ENCODE results near the gene ADGRL3. TPM values are rescaled to one million over a fixed set of nuclear protein-coding genes. Genes with fewer than 3 reads are reported as not detected.

Gene ADGRL3
- total RNA-seq, 1 experiment from 2014 or later = not detected

DNA sequence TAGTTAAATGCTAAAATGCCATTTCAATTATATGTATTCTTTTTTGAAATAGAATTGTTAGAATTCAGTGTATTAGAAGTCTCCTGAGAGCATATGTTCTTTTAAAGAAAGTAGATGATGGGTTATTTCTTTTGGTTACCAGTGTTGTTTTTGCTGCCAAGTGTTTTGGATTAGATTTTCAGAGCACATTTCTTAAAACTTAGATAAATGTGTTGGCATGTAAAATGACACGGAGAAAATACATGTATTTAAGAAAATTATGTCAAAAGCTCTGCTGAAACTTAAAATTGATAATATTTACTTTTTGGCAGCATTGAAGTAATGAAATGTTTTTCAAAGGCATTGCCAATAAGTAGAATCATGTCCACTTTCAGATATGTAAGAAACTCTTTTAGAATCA is 379.7 kb downstream of the ADGRL3 start:
- Histone ChIP-seq H3K4me3 (ENCODE audit: low read length) (no peak overlapping the region), H3K79me2 (ENCODE audit: low read length) (no peaks in the 10 kb centered on the region), H3K4me2 (ENCODE audit: low read depth, low read length, poor library complexity, severe bottlenecking) (no peak overlapping the region), H3K9me3 (ENCODE audit: low read length) (peaks cover 27% of the 10 kb centered on the region), H2AFZ (ENCODE audit: low read length) (no peak overlapping the region), H3K4me1 (ENCODE audit: low read length) (no peaks in the 10 kb centered on the region), H3K27me3 (ENCODE audit: low read length) (no peaks in the 10 kb centered on the region), H3K27ac (ENCODE audit: low read length) (no peak overlapping the region), H3K36me3 (ENCODE audit: insufficient read depth, low read length) (no peaks in the 10 kb centered on the region), H3K9ac (ENCODE audit: low read length) (no peak overlapping the region), H4K20me1 (ENCODE audit: insufficient read depth, low read depth, low read length) (no peaks in the 10 kb centered on the region), H3K9me2 (replicated peaks; ENCODE audit: insufficient read depth, low read length) (no peaks in the 10 kb centered on the region)
- no peak for DNase-seq

GRCh38 chr4:61580721-61581377 is 380.7 kb downstream of the ADGRL3 start:
- no peak for DNase-seq
- no peaks in the 10 kb centered on the region for H3K36me3 ChIP-seq (ENCODE audit: insufficient read depth, low read length)
- H3K4me1 ChIP-seq (ENCODE audit: low read length) = no peaks in the 10 kb centered on the region
- no peak overlapping the region for H3K9ac ChIP-seq (ENCODE audit: low read length)
- no peak overlapping the region for H3K4me2 ChIP-seq (ENCODE audit: low read depth, low read length, poor library complexity, severe bottlenecking)
- H4K20me1 ChIP-seq (ENCODE audit: insufficient read depth, low read depth, low read length) = no peaks in the 10 kb centered on the region
- H3K9me2 ChIP-seq (replicated peaks; ENCODE audit: insufficient read depth, low read length) = no peaks in the 10 kb centered on the region
- H3K27ac ChIP-seq (ENCODE audit: low read length) = no peak overlapping the region
- H3K79me2 ChIP-seq (ENCODE audit: low read length) = no peaks in the 10 kb centered on the region
- H2AFZ ChIP-seq (ENCODE audit: low read length) = no peak overlapping the region
- H3K27me3 ChIP-seq (ENCODE audit: low read length) = no peaks in the 10 kb centered on the region
- no peak overlapping the region for H3K4me3 ChIP-seq (ENCODE audit: low read length)
- peaks cover 31% of the 10 kb centered on the region for H3K9me3 ChIP-seq (ENCODE audit: low read length)

- no peaks in the 10 kb centered on the region for H4K20me1 ChIP-seq (ENCODE audit: insufficient read depth, low read depth, low read length)
- H3K36me3 ChIP-seq (ENCODE audit: insufficient read depth, low read length) = no peaks in the 10 kb centered on the region
- no peak for DNase-seq
- H3K4me3 ChIP-seq (ENCODE audit: low read length) = no peak overlapping the region
- H3K4me2 ChIP-seq (ENCODE audit: low read depth, low read length, poor library complexity, severe bottlenecking) = no peak overlapping the region
- no peak overlapping the region for H3K27ac ChIP-seq (ENCODE audit: low read length)
- peaks cover 26% of the 10 kb centered on the region for H3K9me3 ChIP-seq (ENCODE audit: low read length)
- no peaks in the 10 kb centered on the region for H3K79me2 ChIP-seq (ENCODE audit: low read length)
- H3K27me3 ChIP-seq (ENCODE audit: low read length) = no peaks in the 10 kb centered on the region
- H3K9me2 ChIP-seq (replicated peaks; ENCODE audit: insufficient read depth, low read length) = no peaks in the 10 kb centered on the region
- H2AFZ ChIP-seq (ENCODE audit: low read length) = no peak overlapping the region
- H3K9ac ChIP-seq (ENCODE audit: low read length) = no peak overlapping the region
- no peaks in the 10 kb centered on the region for H3K4me1 ChIP-seq (ENCODE audit: low read length)
Measured at GRCh38 chr4:61583696-61584095, 383.6 kb downstream of the ADGRL3 start.

DNA sequence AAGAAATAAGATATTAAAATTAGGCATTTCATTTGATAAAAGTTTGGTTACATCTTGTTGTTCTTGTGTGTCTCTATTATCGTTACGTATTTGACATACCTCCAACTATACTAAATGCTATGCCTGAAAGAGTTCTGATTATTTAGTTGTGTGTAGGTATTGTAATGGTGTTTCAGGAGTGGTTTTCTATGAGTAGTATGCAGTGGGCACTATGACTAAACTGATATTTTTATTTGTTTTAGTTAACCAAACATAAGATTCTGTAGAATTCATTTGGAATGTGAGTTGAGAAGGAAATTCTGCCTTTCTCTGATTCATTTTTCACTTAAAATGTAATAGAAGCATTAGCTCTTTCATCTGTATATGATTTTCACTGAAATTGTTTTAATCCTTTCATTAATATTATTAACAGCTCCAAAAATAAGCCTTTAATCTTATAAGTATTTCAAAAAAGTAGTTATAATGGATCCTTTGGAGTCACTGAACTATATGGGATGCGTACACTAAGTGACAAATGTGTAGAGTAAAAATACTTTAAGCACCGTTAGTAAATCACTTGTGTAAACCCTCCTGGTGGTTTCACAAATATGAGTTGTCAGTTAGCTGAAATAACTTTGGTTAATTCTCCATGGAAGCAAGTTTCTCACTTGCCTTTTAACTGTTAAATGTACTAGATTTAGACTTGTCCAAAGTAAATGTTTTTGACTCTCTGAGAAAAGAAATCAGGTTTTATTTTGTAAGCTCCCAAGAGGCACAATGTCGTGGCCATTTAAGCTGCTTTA is 388.7 kb downstream of the ADGRL3 start:
- Histone ChIP-seq H2AFZ (ENCODE audit: low read length) (no peak overlapping the region), H3K9me3 (ENCODE audit: low read length) (peaks cover 16% of the 10 kb centered on the region), H3K27me3 (ENCODE audit: low read length) (no peaks in the 10 kb centered on the region), H3K4me3 (ENCODE audit: low read length) (no peak overlapping the region), H3K4me1 (ENCODE audit: low read length) (no peaks in the 10 kb centered on the region), H3K9me2 (replicated peaks; ENCODE audit: insufficient read depth, low read length) (no peaks in the 10 kb centered on the region), H3K79me2 (ENCODE audit: low read length) (no peaks in the 10 kb centered on the region), H3K4me2 (ENCODE audit: low read depth, low read length, poor library complexity, severe bottlenecking) (no peak overlapping the region), H4K20me1 (ENCODE audit: insufficient read depth, low read depth, low read length) (no peaks in the 10 kb centered on the region), H3K9ac (ENCODE audit: low read length) (no peak overlapping the region), H3K27ac (ENCODE audit: low read length) (no peak overlapping the region), H3K36me3 (ENCODE audit: insufficient read depth, low read length) (no peaks in the 10 kb centered on the region)
- no peak for DNase-seq

DNA sequence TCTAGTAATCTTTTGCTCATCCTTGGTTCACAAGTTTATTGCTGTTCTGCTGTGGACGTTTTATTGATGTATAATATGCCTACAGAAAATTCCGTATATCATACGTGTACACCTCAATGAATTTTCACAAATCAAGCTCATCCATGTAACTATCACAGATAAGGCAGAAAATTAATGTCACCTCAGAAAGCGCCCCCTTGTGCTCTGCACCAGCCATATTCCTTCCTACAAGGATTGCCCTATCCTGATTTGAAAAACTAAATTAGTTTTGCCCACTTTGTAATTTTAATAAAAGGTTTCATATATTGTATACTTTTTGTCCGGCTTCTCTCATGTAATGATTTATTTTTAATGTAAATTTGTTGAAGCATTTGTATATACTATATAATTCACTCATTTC is 390.8 kb downstream of the ADGRL3 start:
- no peaks in the 10 kb centered on the region for H3K79me2 ChIP-seq (ENCODE audit: low read length)
- no peaks in the 10 kb centered on the region for H3K36me3 ChIP-seq (ENCODE audit: insufficient read depth, low read length)
- H3K4me3 ChIP-seq (ENCODE audit: low read length) = no peak overlapping the region
- peaks cover 24% of the 10 kb centered on the region for H3K9me3 ChIP-seq (ENCODE audit: low read length)
- H3K27me3 ChIP-seq (ENCODE audit: low read length) = no peaks in the 10 kb centered on the region
- no peaks in the 10 kb centered on the region for H3K4me1 ChIP-seq (ENCODE audit: low read length)
- no peak overlapping the region for H2AFZ ChIP-seq (ENCODE audit: low read length)
- H3K27ac ChIP-seq (ENCODE audit: low read length) = no peak overlapping the region
- no peak overlapping the region for H3K9ac ChIP-seq (ENCODE audit: low read length)
- H3K4me2 ChIP-seq (ENCODE audit: low read depth, low read length, poor library complexity, severe bottlenecking) = no peak overlapping the region
- DNase-seq = no peak
- H3K9me2 ChIP-seq (replicated peaks; ENCODE audit: insufficient read depth, low read length) = no peaks in the 10 kb centered on the region
- no peaks in the 10 kb centered on the region for H4K20me1 ChIP-seq (ENCODE audit: insufficient read depth, low read depth, low read length)

DNA sequence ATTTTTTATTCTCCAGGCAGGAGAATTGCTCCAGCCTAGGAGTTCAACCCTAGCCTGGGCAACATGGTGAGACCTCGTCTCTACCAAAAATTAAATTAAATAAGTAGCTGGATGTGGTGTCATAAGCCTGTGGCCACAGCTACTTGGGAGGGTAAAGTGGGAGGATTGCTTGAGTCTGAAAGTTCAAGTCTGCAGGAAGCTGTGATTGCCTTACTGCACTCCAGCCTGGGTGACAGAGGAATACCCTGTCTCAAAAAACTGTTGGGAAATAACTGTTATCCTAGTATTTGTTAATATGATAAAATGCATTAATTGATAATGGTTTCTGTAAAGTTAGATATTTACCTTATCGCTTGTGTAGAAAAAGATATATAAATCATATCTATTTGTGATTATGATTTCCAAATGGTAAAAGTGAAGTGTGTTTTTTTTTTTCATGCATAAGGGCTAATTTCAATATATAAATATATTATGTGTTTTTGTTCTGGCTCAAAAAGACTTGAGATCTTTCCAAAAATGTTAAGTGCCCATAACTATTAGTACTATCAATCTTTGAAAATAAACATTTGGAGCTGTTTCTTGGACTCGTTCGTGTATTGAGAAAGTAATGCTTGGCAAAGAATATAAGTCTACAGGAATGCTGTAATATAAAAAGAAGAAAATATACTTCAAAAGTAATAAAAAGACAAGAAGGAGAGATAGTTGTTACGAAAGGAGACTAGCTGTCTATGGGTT is 396.6 kb downstream of the ADGRL3 start:
- no peak overlapping the region for H3K4me2 ChIP-seq (ENCODE audit: low read depth, low read length, poor library complexity, severe bottlenecking)
- no peaks in the 10 kb centered on the region for H3K9me2 ChIP-seq (replicated peaks; ENCODE audit: insufficient read depth, low read length)
- DNase-seq = no peak
- no peaks in the 10 kb centered on the region for H3K27me3 ChIP-seq (ENCODE audit: low read length)
- no peak overlapping the region for H2AFZ ChIP-seq (ENCODE audit: low read length)
- no peak overlapping the region for H3K4me3 ChIP-seq (ENCODE audit: low read length)
- H3K79me2 ChIP-seq (ENCODE audit: low read length) = no peaks in the 10 kb centered on the region
- H3K27ac ChIP-seq (ENCODE audit: low read length) = no peak overlapping the region
- no peaks in the 10 kb centered on the region for H3K36me3 ChIP-seq (ENCODE audit: insufficient read depth, low read length)
- no peak overlapping the region for H3K9ac ChIP-seq (ENCODE audit: low read length)
- no peaks in the 10 kb centered on the region for H3K4me1 ChIP-seq (ENCODE audit: low read length)
- no peaks in the 10 kb centered on the region for H4K20me1 ChIP-seq (ENCODE audit: insufficient read depth, low read depth, low read length)
- peaks cover 32% of the 10 kb centered on the region for H3K9me3 ChIP-seq (ENCODE audit: low read length)

DNA sequence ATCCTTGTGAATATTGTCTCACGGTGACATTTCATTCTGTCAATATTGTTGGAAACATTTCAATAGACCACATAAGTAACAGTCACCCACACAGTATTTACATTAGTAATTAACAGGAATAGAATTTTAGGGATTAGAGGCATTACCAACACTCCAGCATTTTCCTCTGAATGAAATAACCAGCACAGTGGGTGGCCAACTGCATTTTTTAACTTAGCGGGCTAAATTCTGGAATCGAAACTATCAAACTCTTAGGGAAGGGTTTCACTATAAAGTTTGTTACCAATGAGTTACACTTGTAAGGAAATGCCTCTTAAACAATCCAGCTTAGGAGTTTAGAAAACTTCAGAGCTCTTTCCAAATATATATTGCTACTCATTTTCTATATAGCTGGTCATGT is 403.0 kb downstream of the ADGRL3 start:
- H3K4me3 ChIP-seq (ENCODE audit: low read length) = no peak overlapping the region
- no peak overlapping the region for H3K4me2 ChIP-seq (ENCODE audit: low read depth, low read length, poor library complexity, severe bottlenecking)
- H3K4me1 ChIP-seq (ENCODE audit: low read length) = no peaks in the 10 kb centered on the region
- H3K9me3 ChIP-seq (ENCODE audit: low read length) = peaks cover 18% of the 10 kb centered on the region
- H3K27ac ChIP-seq (ENCODE audit: low read length) = no peak overlapping the region
- no peak for DNase-seq
- no peaks in the 10 kb centered on the region for H3K36me3 ChIP-seq (ENCODE audit: insufficient read depth, low read length)
- H3K9ac ChIP-seq (ENCODE audit: low read length) = no peak overlapping the region
- H3K9me2 ChIP-seq (replicated peaks; ENCODE audit: insufficient read depth, low read length) = no peaks in the 10 kb centered on the region
- no peaks in the 10 kb centered on the region for H4K20me1 ChIP-seq (ENCODE audit: insufficient read depth, low read depth, low read length)
- no peaks in the 10 kb centered on the region for H3K79me2 ChIP-seq (ENCODE audit: low read length)
- H3K27me3 ChIP-seq (ENCODE audit: low read length) = no peaks in the 10 kb centered on the region
- H2AFZ ChIP-seq (ENCODE audit: low read length) = no peak overlapping the region

GRCh38 chr4:61604054-61604453 is 403.9 kb downstream of the ADGRL3 start:
- Histone ChIP-seq H4K20me1 (ENCODE audit: insufficient read depth, low read depth, low read length) (no peaks in the 10 kb centered on the region), H3K36me3 (ENCODE audit: insufficient read depth, low read length) (no peaks in the 10 kb centered on the region), H2AFZ (ENCODE audit: low read length) (no peak overlapping the region), H3K4me1 (ENCODE audit: low read length) (no peaks in the 10 kb centered on the region), H3K4me3 (ENCODE audit: low read length) (no peak overlapping the region), H3K9me3 (ENCODE audit: low read length) (peaks cover 14% of the 10 kb centered on the region), H3K4me2 (ENCODE audit: low read depth, low read length, poor library complexity, severe bottlenecking) (no peak overlapping the region), H3K27me3 (ENCODE audit: low read length) (no peaks in the 10 kb centered on the region), H3K9me2 (replicated peaks; ENCODE audit: insufficient read depth, low read length) (no peaks in the 10 kb centered on the region), H3K27ac (ENCODE audit: low read length) (no peak overlapping the region), H3K79me2 (ENCODE audit: low read length) (no peaks in the 10 kb centered on the region), H3K9ac (ENCODE audit: low read length) (no peak overlapping the region)
- no peak for DNase-seq
